WI38 (cell line): ENCODE results near the gene PGGT1B.

ENCODE experiments used
- H3K4me3 ChIP-seq: 2 replicates; pipeline ENCODE4 v1.5.1; 2011; ENCODE audit warnings: low read depth, mild to moderate bottlenecking, control low read depth, low read length
- CTCF ChIP-seq: IDR thresholded peaks from 2 replicates; pipeline ENCODE4 v1.5.1; 2012; ENCODE audit warnings: low read depth, mild to moderate bottlenecking, control low read depth, low read length

Gene PGGT1B

GRCh38 chr5:115170134-115170928 is 92.3 kb downstream of the PGGT1B start:
- TF ChIP-seq CTCF = no peak
- peak overlapping the region; percentile 78 for H3K4me3 ChIP-seq

GRCh38 chr5:115169487-115170133 is 93.1 kb downstream of the PGGT1B start, which contains the start of gene TRIM36:
TRIM36 (minus strand) TSS chr5:115169908; CDS start chr5:115169634, 274 bp downstream.
- H3K4me3 ChIP-seq = peak within 1 kb of the TSS; percentile 78
- no peak for TF ChIP-seq CTCF

- no peak for TF ChIP-seq CTCF
- peak overlapping the region; percentile 78 for H3K4me3 ChIP-seq
Observed at GRCh38 chr5:115168829-115169486, 93.7 kb downstream of the PGGT1B start.

- TF ChIP-seq CTCF = no peak
- no peak overlapping the region for H3K4me3 ChIP-seq
Observed at GRCh38 chr5:115166744-115167393, 95.8 kb downstream of the PGGT1B start.

GRCh38 chr5:115165790-115166189 is 96.9 kb downstream of the PGGT1B start:
- TF ChIP-seq CTCF = no peak
- no peak overlapping the region for H3K4me3 ChIP-seq

GRCh38 chr5:115160975-115161475 is 101.7 kb downstream of the PGGT1B start:
- H3K4me3 ChIP-seq = no peak overlapping the region
- TF ChIP-seq CTCF = no peak
